Kidney (tissue), 14 donors: ENCODE measurements around the gene WWOX. TPM values are rescaled to one million over a fixed set of nuclear protein-coding genes. Genes with fewer than 3 reads are reported as not detected.
A peak's percentile ranks its signal among the peaks of the same experiment; 100 is the strongest.

ENCODE experiments used
- DNase-seq, 5 donors: peaks; one replicate each; pipeline ENCODE4 v3.0.0-alpha.2; 2013 to 2020
- FAIRE-seq: peaks from 2 replicates; lab custom pipeline; 2012; peaks lifted over from hg19 to GRCh38; lab: Jason Lieb, UNC
- H3K27ac ChIP-seq, 2 donors: one replicate each; pipeline ENCODE4 v1.7.0; 2013; ENCODE audit warnings: low read depth in 2 of 2, low read length in 2 of 2, inconsistent platforms in 1 of 2
- H3K27me3 ChIP-seq: one replicate; pipeline ENCODE4 v1.7.1; 2013; ENCODE audit warnings: low read length, inconsistent platforms; ENCODE audit not compliant: control insufficient read depth, insufficient read depth
- H3K36me3 ChIP-seq, 3 donors: one replicate each; pipeline versions ENCODE4 v1.7.0 to v1.7.1; 2013; ENCODE audit warnings: low read length in 3 of 3, control low read depth in 1 of 3, inconsistent platforms in 1 of 3; ENCODE audit not compliant: insufficient read depth in 3 of 3, control insufficient read depth in 2 of 3
- H3K4me1 ChIP-seq, 3 donors: one replicate each; pipeline versions ENCODE4 v1.7.0 to v1.7.1; 2013; ENCODE audit warnings: low read length in 3 of 3, inconsistent platforms in 1 of 3, low read depth in 1 of 3; ENCODE audit not compliant: control insufficient read depth in 2 of 3, insufficient read depth in 2 of 3
- H3K4me3 ChIP-seq, 3 donors: one replicate each; pipeline versions ENCODE4 v1.7.0 to v1.8.1; 2013; ENCODE audit warnings: low read length in 3 of 3, control low read depth in 1 of 3, inconsistent platforms in 1 of 3
- H3K9ac ChIP-seq, 3 donors: one replicate each; pipeline versions ENCODE4 v1.7.0 to v1.7.1; 2013; ENCODE audit warnings: low read length in 3 of 3, control low read depth in 1 of 3, inconsistent platforms in 1 of 3
- H3K9me3 ChIP-seq, 3 donors: one replicate each; pipeline versions ENCODE4 v1.7.0 to v1.7.1; 2013; ENCODE audit warnings: low read length in 3 of 3, control low read depth in 1 of 3, inconsistent platforms in 1 of 3; ENCODE audit not compliant: control insufficient read depth in 2 of 3, insufficient read depth in 1 of 3
- CTCF ChIP-seq: IDR thresholded peaks from 3 replicates; pipeline ENCODE4 v1.5.1; 2012; ENCODE audit warnings: mild to moderate bottlenecking, moderate library complexity, borderline replicate concordance; ENCODE audit not compliant: insufficient read depth; ENCODE audit errors: extremely low read depth
- intact Hi-C: fragments of 100-400 bp; cut with DNase I; formaldehyde crosslinking; loops from one replicate; pipeline ENCODE4 v1.11.1; 2022
- polyA plus RNA-seq: library from polyadenylated mRNA; stranded (reverse); fragments of 350-450 nt; fragmentation: Illumina TruSeq; extraction: RNeasy Lipid Tissue Mini Kit (QIAGEN cat#74804); gene quantifications from one replicate; pipeline ENCODE4 v1.2.3, GENCODE V29; 2014; ENCODE audit warnings: low read depth, low replicate concordance; ENCODE audit not compliant: insufficient read depth
- total RNA-seq: library from RNA; stranded (reverse); fragmentation: NEBNext Ultra II Directional; extraction: Animal tissue kit (Norgen Biotek cat#: 25700); gene quantifications from one replicate; pipeline ENCODE4 v1.2.1, GENCODE V29; 2021
- donor health status: control.
- donor health status: control.
- donor health status: control.
- donor health status: control.
- donor health status: control.
- donor health status: DM: yes; HTN: yes; CAD: no.
- donor health status: Normal renal cell carcinoma (clear cell type).

The WWOX gene
- total and polyA plus RNA-seq, 2 donors from 2014 or later, result 22.5 to 30.3 TPM

- DNase-seq (no peak), FAIRE-seq (no peak)
- Histone ChIP-seq H3K36me3 (no peaks in the 10 kb centered on the region), H3K9me3 (no peaks in the 10 kb centered on the region), H3K27me3 (no peaks in the 10 kb centered on the region), H3K27ac (no peak overlapping the region), H3K4me1 (peaks cover 0 to 3% (median 0%) of the 10 kb centered on the region in 3 donors), H3K4me3 (no peak overlapping the region), H3K9ac (no peak overlapping the region)
- TF ChIP-seq CTCF, result no peak
- intact Hi-C loops, result no loop called here
Observed at GRCh38 chr16:78984324-78984723, 884.9 kb downstream of the WWOX start.

GRCh38 chr16:78984887-78985464 lies 885.5 kb downstream of the WWOX start:
- H3K4me3 ChIP-seq, result peak overlapping the region in 2 of 3 donors; percentile 24 to 64
- H3K36me3 ChIP-seq, result no peaks in the 10 kb centered on the region
- FAIRE-seq, result no peak
- no peak overlapping the region for H3K9ac ChIP-seq
- no peaks in the 10 kb centered on the region for H3K9me3 ChIP-seq
- no peak for TF ChIP-seq CTCF
- peaks cover 0 to 3% (median 0%) of the 10 kb centered on the region in 3 donors for H3K4me1 ChIP-seq
- peak in 2 of 5 donors; percentile 33 to 65 for DNase-seq
- intact Hi-C loops, result no loop called here
- H3K27me3 ChIP-seq, result no peaks in the 10 kb centered on the region
- H3K27ac ChIP-seq, result no peak overlapping the region

- no peak for FAIRE-seq
Observed at GRCh38 chr16:78985716-78986605, 886.5 kb downstream of the WWOX start.

More at GRCh38 chr16:78985716-78986605, 886.5 kb downstream of the WWOX start:
- no peak overlapping the region for H3K9ac ChIP-seq
- no peaks in the 10 kb centered on the region for H3K27me3 ChIP-seq
- H3K4me1 ChIP-seq, result peaks cover 0 to 3% (median 0%) of the 10 kb centered on the region in 3 donors
- no peaks in the 10 kb centered on the region for H3K36me3 ChIP-seq
- TF ChIP-seq CTCF, result no peak
- H3K9me3 ChIP-seq, result no peaks in the 10 kb centered on the region
- H3K27ac ChIP-seq, result no peak overlapping the region
- intact Hi-C loops, result no loop called here
- DNase-seq, result no peak
- no peak overlapping the region for H3K4me3 ChIP-seq
